GM18526 (cell line): ENCODE results near the gene CISD3.

ENCODE experiments used
- POLR2A ChIP-seq: IDR thresholded peaks from 3 replicates; pipeline ENCODE4 v1.6.1; 2011; ENCODE audit not compliant: insufficient read length; ENCODE audit errors: extremely low read depth

The CISD3 gene

DNA sequence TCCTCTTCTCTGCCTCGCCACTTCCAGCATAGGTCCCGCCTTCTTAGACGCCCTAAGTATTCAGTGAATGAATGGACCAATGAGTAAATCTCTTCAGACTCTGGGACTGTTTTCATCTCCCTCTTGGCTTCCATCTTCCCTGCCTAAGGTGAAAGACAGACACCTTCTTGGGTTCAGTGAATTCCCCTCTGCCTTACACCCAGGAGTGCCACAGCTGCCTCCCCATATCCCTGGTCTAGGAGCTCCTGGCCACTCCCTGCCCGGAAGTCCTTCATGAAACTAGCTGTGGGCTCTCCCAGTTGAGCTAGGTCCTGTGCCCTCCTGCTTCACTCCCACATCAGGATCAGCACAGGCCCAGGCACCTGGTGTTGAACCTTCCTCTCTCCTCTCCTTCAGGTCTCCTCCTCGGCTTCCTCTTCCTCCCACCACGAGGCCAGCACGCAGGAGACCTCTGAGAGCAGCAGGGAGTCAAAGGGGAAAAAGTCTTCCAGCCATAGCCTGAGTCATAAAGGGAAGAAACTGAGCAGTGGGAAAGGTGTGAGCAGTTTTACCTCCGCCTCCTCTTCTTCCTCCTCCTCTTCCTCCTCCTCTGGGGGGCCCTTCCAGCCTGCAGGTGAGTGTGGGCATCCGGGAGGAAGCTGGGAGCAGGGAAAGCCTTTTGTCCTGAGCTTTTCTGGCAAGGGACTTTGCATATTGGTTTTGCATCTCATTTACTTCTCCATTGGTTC lies 14.8 kb upstream of the CISD3 start:
- no peak for TF ChIP-seq POLR2A

DNA sequence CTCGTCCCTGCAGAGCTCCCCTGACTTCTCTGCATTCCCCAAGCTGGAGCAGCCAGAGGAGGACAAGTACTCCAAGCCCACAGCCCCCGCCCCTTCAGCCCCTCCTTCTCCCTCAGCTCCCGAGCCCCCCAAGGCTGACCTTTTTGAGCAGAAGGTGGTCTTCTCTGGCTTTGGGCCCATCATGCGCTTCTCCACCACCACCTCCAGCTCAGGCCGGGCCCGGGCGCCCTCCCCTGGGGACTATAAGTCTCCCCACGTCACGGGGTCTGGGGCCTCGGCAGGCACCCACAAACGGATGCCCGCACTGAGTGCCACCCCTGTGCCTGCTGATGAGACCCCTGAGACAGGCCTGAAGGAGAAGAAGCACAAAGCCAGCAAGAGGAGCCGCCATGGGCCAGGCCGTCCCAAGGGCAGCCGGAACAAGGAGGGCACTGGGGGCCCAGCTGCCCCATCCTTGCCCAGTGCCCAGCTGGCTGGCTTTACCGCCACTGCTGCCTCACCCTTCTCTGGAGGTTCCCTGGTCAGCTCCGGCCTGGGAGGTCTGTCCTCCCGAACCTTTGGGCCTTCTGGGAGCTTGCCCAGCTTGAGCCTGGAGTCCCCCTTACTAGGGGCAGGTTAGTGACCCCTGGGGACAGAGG lies 13.7 kb upstream of the CISD3 start:
- TF ChIP-seq POLR2A, result no peak

DNA sequence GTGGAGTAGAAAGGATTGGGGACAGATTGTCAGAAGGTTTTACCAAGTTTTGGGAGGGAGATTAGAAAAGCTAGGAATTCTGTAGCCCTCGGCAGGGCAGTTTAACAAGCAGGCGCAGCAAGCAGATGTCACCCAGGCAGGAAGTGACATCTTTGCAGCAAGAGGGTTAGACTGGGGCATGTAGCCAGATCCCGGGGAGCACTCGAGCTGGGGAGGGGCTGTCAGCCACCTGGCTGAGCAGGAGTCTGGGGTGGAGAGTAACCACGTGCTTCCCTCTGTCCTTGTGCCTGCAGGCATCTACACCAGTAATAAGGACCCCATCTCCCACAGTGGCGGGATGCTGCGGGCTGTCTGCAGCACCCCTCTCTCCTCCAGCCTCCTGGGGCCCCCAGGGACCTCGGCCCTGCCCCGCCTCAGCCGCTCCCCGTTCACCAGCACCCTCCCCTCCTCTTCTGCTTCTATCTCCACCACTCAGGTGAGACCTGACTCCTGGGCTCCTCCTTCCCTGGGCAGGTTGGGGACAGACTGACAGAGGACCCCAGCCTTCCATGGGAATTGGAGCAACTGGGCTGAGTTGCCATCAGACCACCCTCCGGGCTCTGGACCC lies 12.9 kb upstream of the CISD3 start:
- TF ChIP-seq POLR2A, result peak; percentile 5

DNA sequence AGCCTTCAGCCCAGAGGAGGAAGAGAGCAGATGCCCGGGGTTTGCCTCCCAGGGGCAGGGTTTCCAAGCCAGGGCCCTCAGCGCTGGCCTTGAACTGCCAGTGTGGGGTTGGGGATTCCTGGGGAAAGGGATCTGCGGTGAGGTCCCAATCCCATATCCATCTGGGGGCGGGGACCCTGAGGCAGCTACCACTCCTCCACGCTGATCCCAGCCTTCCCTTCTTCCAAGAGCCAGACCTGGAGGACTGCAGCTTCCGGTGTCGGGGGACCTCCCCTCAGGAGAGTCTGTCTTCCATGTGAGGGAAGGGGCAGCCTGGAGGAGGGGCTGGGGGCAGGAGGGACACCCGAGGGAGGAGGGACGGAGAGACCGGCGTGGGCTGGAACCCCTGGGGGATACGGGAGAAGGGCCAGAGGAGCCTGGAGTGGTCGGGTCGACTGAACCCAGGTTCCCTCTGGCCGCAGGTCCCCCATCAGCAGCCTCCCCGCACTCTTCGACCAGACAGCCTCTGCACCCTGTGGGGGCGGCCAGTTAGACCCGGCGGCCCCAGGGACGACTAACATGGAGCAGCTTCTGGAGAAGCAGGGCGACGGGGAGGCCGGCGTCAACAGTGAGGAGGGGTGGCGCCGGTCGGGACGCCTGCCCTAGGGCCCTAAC lies 10.7 kb upstream of the CISD3 start:
- TF ChIP-seq POLR2A, result no peak

DNA sequence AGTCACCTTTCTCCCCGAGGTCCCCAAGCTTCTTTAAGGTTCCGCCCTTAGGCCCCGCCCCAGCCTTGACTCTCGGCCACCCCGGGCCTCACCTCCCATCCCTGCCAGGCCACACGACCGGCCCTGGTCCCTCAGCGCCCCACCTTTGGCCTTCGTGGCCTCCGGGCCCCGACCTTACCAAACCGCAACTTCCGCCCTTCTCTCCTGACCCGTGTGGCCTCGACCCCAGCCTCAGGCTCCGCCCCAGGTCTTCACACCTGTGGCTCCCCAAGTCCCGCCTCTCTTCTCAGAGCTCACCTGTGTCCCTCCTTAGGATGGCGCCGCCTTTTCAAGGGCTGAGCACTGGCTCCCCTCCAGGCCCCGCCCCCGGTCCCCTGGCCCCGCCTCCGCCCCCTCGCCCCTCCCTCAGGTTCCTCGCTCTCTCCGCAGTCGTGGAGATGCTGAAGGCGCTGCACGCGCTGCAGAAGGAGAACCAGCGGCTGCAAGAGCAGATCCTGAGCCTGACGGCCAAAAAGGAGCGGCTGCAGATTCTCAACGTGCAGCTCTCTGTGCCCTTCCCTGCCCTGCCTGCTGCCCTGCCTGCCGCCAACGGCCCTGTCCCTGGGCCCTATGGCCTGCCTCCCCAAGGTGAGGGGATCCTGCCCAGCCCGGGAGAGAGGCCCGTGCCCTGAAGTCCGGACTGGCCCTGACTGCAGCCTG lies 10.0 kb upstream of the CISD3 start:
- TF ChIP-seq POLR2A, result no peak

DNA sequence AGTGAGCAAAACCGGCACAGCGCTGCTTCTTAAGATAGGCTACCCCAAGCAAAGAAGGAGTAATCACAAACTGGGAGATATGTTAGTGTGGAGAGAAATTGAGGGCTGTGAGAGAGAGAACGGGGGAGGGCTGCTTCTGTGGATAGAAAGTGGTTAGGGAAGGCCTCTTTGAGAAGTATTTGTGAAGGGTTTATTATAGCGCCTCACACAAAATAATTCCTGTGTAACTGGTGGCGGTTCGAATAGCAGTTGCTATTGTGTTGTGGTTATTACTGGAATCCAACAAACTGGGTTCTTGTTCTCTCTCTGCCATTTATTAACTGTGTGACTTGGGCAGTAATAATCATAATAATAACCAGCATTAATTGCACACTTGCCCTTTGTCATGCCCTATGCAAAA lies 9.2 kb upstream of the CISD3 start:
- TF ChIP-seq POLR2A, result no peak

DNA sequence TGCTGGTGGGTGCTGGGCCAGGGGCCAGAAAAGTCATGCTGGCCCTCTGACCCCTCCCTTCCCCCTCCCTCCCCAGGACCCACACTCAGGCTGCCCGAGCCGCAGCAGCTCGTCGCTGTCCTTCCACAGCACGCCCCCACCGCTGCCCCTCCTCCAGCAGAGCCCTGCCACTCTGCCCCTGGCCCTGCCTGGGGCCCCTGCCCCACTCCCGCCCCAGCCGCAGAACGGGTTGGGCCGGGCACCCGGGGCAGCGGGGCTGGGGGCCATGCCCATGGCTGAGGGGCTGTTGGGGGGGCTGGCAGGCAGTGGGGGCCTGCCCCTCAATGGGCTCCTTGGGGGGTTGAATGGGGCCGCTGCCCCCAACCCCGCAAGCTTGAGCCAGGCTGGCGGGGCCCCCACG lies 8.3 kb upstream of the CISD3 start:
- no peak for TF ChIP-seq POLR2A

DNA sequence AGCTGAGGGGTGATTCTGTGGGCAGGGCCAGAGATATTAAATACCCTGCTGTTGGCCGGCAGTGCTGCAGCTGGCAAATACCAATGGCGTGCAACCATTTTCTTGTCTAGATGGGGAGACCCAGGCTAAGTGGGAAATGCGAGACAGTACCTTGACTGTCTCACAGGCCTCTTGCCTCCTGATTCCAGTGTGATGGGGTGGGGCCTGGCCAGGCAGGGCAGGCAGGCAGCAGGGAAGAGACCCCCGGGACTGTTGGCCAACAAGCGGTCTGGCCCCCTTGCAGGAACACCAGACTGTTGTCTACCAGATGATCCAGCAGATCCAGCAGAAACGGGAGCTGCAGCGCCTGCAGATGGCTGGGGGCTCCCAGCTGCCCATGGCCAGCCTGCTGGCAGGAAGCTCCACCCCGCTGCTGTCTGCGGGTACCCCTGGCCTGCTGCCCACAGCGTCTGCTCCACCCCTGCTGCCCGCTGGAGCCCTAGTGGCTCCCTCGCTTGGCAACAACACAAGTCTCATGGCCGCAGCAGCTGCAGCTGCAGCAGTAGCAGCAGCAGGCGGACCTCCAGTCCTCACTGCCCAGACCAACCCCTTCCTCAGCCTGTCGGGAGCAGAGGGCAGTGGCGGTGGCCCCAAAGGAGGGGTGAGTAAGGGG lies 5.7 kb upstream of the CISD3 start:
- TF ChIP-seq POLR2A, result no peak

DNA sequence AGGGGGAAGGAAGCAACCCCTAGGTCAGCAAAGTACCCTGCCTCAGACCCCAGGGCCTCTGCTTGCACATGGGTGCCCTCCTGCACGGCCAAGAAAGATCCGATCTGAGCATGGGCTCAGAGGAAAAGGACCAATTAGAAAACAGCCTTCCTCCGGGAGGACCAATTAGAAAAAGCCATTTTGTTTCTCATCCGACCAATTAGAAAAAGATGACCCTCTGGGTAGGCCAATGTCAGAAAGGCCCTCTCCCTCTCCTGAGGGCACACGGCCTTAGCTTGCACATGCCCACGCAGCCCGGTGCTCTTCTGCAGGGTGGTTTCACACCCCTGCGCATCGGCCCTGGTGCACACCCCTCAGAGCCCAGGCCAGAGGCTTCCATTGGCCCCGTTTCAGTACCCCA lies 5.1 kb upstream of the CISD3 start:
- no peak for TF ChIP-seq POLR2A

DNA sequence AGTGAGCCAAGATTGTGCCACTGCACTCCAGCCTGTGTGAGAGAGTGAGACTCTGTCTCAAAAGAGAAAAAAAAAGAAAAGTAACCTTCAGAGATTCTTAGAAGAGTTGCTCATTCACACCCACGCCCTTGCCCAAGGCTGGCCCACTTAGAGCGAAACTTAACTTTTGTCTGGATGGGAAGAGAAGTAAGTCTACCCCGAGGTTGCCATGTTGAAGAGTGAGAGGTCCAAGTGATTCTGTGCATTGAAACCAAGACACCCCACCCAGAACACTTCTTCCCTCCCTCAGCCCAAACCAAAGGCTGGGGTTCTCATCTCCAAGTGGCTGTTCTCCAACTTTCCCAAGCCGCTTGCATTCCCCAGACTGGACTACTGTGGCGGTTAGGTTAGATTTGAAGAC lies 2.4 kb upstream of the CISD3 start:
- TF ChIP-seq POLR2A, result no peak

DNA sequence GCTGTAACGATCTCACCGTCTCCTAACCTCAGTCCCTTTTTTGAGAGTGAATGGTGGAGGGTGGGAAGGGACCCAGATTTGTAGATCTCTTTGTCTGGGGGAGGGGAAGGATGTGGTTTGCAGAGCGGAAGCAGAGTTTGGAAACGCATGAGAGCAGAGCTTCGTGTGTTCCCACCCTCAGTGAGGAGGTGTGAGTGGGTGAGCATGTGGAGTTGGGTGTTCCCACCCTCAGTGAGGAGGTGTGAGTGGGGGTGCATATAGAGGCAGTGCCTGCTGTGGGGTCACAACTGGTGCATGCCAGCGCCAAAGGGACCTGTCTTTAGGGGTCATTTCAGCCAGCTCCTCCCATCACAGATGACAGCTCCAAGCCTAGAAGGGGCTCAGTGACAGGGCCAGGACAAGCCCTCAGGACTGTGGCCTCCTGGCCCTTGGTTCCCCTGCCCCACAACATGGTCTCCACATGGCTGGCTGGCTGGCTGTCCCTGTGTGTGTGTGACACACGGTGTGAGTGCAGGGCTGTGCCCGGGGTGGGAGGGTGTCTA lies 1.8 kb upstream of the CISD3 start:
- TF ChIP-seq POLR2A, result peak; percentile 13

DNA sequence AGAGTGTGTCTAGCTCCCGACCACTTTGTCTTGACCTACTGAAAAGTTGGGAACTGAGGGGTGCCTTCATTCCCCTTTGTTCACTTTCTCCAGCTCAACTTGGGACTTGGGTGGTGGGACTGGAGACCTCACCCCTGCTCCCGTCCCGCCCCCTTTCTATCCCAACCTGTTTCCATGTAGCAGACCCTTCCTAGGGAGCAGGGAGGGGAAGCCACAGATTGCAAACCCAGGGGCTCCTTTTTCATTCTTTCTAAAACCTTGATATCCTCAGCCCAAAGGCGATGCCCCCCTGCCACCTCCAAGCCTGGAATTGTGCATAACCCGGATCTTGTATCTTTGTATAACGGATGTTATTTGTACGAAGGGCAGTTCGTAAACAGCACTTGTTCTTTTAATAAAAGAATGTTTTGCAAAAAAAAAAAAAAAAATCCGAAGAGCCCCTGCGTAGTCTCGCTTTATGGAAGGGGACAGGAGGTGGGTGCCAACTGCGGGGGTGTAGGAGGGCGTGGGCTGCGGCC lies 714 bp upstream of the CISD3 start:
- no peak for TF ChIP-seq POLR2A

DNA sequence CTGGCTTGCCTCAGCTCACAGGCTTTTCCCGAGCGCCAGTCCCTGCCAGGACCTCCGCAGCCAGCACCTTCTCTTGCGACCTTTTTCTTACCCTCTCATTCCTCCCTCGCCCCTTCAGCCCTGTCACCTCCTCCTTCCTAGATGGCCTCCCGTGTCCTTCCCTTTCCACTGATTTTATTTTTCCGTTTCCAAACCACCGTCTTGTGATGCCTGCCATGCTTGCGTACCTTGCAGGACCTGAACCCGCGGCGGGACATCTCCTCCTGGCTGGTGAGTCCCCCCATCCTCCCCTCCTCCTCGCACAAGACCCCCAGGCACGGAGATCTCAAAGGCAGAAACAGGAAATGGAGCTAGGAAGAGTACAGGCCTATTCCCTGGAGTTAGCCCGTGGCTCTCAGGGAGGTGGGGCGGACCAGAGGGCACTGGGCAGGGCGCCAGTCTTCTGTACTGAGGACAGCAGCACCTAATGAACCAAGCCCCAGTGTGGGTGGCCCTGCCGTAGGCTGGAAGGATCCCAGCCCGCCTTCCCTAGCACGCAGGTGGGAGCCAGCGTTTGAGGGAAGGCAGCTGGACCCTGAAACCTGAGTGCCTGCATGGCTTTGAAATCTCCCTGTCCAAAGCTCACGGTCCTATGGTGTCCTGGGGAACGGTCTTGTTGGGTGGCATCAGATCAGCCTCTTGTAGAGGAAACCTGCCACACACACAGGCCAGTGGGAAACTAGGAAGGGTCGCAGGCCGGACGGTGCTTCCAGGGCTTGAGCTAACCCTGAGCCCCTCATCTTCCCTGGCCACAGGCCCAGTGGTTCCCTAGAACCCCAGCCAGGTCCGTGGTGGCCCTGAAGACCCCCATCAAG lies 612 bp downstream of the CISD3 start:
- no peak for TF ChIP-seq POLR2A
